Measurements from ENCODE around the gene SRSF1. TPM values are rescaled to one million over a fixed set of nuclear protein-coding genes. Genes with fewer than 3 reads are reported as not detected.

SRSF1 gene
- total RNA-seq, 4 donors from 2014 or later: 136 to 185 (median 156) TPM

DNA sequence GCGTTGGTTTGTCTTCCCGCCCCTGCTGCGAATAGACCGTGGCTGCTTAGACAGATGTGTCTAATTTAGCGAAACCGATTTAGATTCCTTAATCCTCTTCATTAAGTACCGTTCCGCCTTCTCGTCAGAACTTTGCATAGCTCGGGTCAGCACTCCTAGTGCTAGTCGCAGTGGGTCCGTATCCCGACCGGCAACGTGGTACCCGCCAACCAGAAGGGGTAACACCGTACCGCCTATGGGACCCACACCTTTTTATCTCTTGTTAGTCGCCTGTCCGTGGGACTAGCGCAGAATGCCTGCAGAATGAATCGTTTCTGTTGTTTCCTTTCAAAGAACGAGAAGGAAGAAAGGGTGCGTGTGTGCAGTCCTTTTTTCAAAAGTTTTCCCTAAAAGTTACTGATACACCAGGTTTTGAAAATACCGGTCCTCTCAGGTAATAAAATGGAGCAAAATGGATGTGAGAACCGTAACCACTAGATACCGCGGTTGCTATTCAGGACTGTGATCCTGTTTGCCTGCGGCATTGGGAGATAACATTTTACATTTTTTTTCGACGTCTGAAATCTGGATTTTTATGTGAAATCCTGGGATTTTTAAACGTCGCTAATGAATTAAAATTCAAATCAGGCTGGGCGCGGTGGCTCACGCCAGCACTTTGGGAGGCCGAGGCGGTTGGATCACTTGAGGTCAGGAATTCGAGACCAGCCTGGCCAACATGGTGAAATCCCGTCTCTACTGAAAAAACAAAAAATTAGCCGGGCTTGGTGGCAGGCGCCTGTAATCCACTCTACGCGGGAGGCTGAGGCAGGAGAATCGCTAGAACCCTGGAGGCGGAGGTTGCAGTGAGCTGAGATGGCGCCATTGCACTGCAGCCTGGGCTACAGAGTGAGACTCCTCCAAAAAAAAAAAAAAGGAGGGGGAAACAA is 998 bp upstream of the SRSF1 start:
- Histone ChIP-seq H3K27ac (replicated peaks in 1 of 4) (peak overlapping the region; percentile 94 to 99 (median 96)), H3K36me3 (peaks cover 21 to 29% (median 25%) of the 10 kb centered on the region in 4 donors), H3K4me3 (peak overlapping the region; percentile 80 to 92 (median 88)), H3K4me1 (peaks cover 36 to 42% (median 39%) of the 10 kb centered on the region in 4 donors), H3K27me3 (no peaks in the 10 kb centered on the region), H3K9me3 (peaks cover 0 to 3% (median 0%) of the 10 kb centered on the region in 4 donors)
- WGBS: 28% methylated on average over 41 of the region's 47 CpGs
- intact Hi-C loops (cut with DNase I): loop anchor here (2.0 to 10.0 kb wide), 4 partner anchors 77 to 883 kb away; no protein-coding TSS in a partner anchor
- TF ChIP-seq EP300 (IDR thresholded peaks at IDR 0.05) (no peak), POLR2A (IDR thresholded peaks at IDR 0.05; ENCODE audit: low read depth) (no peak), POLR2AphosphoS5 (IDR thresholded peaks at IDR 0.05) (no peak)
- TF ChIP-seq, protein P1, sequence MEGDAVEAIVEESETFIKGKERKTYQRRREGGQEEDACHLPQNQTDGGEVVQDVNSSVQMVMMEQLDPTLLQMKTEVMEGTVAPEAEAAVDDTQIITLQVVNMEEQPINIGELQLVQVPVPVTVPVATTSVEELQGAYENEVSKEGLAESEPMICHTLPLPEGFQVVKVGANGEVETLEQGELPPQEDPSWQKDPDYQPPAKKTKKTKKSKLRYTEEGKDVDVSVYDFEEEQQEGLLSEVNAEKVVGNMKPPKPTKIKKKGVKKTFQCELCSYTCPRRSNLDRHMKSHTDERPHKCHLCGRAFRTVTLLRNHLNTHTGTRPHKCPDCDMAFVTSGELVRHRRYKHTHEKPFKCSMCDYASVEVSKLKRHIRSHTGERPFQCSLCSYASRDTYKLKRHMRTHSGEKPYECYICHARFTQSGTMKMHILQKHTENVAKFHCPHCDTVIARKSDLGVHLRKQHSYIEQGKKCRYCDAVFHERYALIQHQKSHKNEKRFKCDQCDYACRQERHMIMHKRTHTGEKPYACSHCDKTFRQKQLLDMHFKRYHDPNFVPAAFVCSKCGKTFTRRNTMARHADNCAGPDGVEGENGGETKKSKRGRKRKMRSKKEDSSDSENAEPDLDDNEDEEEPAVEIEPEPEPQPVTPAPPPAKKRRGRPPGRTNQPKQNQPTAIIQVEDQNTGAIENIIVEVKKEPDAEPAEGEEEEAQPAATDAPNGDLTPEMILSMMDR (IDR thresholded peaks at IDR 0.05): no peak
- DNase-seq (ENCODE audit: extremely low spot score): no peak

DNA sequence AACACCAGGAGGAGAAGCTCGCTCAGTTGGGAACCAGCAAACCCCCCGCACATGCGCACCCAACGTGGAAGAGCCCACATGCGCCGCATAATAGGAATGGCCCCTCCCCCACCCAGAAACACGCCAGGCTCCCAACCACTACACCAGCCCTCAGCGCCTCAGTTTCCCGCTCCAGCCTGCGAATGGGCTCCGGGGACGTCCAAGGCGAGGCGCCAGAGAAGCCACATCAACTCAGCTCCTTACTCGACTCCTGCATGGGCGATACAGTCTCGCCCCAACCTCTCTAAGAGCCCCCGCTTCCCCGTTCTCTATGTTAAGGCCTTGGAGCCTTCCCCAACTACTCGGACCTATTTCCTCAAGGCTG is 504 bp downstream of the SRSF1 start:
- Histone ChIP-seq H3K27me3 (no peaks in the 10 kb centered on the region), H3K27ac (replicated peaks in 1 of 4) (peak overlapping the region; percentile 94 to 99 (median 96)), H3K36me3 (peaks cover 22 to 43% (median 35%) of the 10 kb centered on the region in 4 donors), H3K4me3 (peak overlapping the region; percentile 80 to 92 (median 88)), H3K9me3 (peaks cover 0 to 3% (median 0%) of the 10 kb centered on the region in 4 donors), H3K4me1 (peaks cover 43 to 57% (median 54%) of the 10 kb centered on the region in 4 donors)
- intact Hi-C loops (cut with DNase I): loop anchor here (2.0 to 10.0 kb wide), 4 partner anchors 78 to 882 kb away; no protein-coding TSS in a partner anchor
- peak; percentile 95 for DNase-seq (ENCODE audit: extremely low spot score)
- TF ChIP-seq POLR2A (IDR thresholded peaks at IDR 0.05; ENCODE audit: low read depth): no peak
- TF ChIP-seq, protein P1 (IDR thresholded peaks at IDR 0.05): peak in 1 of 3 experiments; percentile 11
- peak in 1 of 2 donors; percentile 26 for TF ChIP-seq POLR2AphosphoS5 (IDR thresholded peaks at IDR 0.05)
- TF ChIP-seq EP300 (IDR thresholded peaks at IDR 0.05): no peak
- WGBS: under 1% methylated on average over 19 of the region's 20 CpGs

DNA sequence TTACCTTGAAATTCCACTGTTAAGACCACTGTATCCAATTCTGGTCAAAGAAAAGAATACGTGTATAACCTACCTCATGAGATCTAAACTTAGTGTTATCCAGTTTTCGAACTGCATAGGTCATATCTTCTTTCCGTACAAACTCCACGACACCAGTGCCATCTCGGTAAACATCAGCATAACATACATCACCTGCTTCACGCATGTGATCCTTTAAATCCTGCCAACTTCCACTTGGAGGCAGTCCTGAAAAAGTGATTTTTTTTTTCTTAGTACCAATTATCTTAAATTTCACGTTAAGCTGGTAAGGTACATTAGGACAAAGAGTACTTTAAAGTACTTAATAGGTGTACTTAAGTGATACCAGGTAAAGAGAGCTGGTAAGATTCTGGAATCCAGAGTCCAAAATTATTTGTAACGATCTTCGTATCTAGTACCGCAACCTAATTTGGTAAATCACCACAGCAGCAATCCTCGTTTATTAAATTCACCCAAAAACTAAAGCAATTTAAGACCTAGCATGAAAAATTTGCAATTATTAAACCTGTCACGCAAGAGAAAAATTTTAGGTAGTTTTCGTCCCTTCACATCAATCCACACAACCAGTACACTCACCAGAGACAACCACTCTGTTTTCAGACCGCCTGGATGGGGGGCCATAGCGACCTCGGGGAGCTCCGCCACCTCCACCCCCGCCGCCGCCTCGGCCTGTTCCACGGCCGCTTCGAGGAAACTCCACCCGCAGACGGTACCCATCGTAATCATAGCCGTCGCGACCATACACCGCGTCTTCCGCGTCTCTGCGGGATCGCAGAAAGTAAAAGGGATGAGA is 1.1 kb downstream of the SRSF1 start:
- Histone ChIP-seq H3K27me3 (no peaks in the 10 kb centered on the region), H3K27ac (replicated peaks in 1 of 4) (peak overlapping the region; percentile 94 to 99 (median 96)), H3K9me3 (peaks cover 0 to 3% (median 0%) of the 10 kb centered on the region in 4 donors), H3K36me3 (peaks cover 22 to 49% (median 38%) of the 10 kb centered on the region in 4 donors), H3K4me1 (peaks cover 43 to 60% (median 60%) of the 10 kb centered on the region in 4 donors), H3K4me3 (peak overlapping the region; percentile 80 to 92 (median 88))
- 5% methylated on average over 34 of the region's 36 CpGs for WGBS
- no peak for DNase-seq (ENCODE audit: extremely low spot score)
- TF ChIP-seq, protein P1 (IDR thresholded peaks at IDR 0.05): no peak
- no peak for TF ChIP-seq POLR2AphosphoS5 (IDR thresholded peaks at IDR 0.05)
- TF ChIP-seq POLR2A (IDR thresholded peaks at IDR 0.05; ENCODE audit: low read depth): no peak
- no peak for TF ChIP-seq EP300 (IDR thresholded peaks at IDR 0.05)
- intact Hi-C loops (cut with DNase I): loop anchor here (2.0 to 10.0 kb wide), 4 partner anchors 79 to 881 kb away; no protein-coding TSS in a partner anchor

DNA sequence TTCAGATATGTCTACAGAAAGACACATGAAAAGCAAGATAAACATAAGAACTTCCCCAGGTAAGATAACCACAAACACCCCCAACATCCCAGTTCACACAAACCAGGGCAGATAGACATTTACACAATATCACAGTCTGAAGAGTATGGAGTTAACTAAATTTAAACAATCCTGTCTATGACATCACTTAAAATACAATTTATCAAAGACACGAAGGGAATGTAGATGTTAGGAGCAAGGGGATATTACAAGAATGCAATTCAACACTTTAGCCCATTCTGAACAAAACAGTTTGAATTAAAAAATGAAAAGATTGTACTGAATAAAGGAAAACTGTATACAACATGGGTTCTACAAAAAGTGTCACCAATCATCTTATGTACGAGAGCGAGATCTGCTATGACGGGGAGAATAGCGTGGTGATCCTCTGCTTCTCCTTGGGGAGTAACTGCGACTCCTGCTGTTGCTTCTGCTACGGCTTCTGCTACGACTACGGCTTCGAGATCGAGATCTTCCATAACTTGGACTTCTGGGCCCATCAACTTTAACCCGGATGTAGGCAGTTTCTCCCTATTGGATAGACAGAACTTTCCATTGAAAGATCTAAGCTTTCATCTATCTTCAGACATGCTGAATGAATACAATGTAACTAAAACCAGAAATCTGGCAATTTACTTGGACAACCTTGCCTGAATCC is 1.9 kb downstream of the SRSF1 start:
- Histone ChIP-seq H3K36me3 (peaks cover 22 to 57% (median 45%) of the 10 kb centered on the region in 4 donors), H3K4me1 (peaks cover 43 to 68% (median 65%) of the 10 kb centered on the region in 4 donors), H3K9me3 (peaks cover 0 to 3% (median 0%) of the 10 kb centered on the region in 4 donors), H3K4me3 (peak overlapping the region; percentile 80 to 92 (median 88)), H3K27ac (replicated peaks in 1 of 4) (peak overlapping the region; percentile 94 to 99 (median 96)), H3K27me3 (no peaks in the 10 kb centered on the region)
- TF ChIP-seq POLR2AphosphoS5 (IDR thresholded peaks at IDR 0.05): no peak
- TF ChIP-seq, protein P1 (IDR thresholded peaks at IDR 0.05): no peak
- TF ChIP-seq POLR2A (IDR thresholded peaks at IDR 0.05; ENCODE audit: low read depth): no peak
- no peak for TF ChIP-seq EP300 (IDR thresholded peaks at IDR 0.05)
- DNase-seq (ENCODE audit: extremely low spot score): no peak
- WGBS: 33% methylated on average over 12 of the region's 12 CpGs
- intact Hi-C loops (cut with DNase I): loop anchor here (5.0 to 10.0 kb wide), 3 partner anchors 107 to 880 kb away; no protein-coding TSS in a partner anchor

Measured in esophagus muscularis mucosa (tissue), 4 donors.